ENCODE data around the gene ATP5F1D. TPM values are rescaled to one million over a fixed set of nuclear protein-coding genes. Genes with fewer than 3 reads are reported as not detected.

ATP5F1D gene
- total and polyA plus RNA-seq, 11 donors, result 201 to 1,034 (median 459) TPM

DNA sequence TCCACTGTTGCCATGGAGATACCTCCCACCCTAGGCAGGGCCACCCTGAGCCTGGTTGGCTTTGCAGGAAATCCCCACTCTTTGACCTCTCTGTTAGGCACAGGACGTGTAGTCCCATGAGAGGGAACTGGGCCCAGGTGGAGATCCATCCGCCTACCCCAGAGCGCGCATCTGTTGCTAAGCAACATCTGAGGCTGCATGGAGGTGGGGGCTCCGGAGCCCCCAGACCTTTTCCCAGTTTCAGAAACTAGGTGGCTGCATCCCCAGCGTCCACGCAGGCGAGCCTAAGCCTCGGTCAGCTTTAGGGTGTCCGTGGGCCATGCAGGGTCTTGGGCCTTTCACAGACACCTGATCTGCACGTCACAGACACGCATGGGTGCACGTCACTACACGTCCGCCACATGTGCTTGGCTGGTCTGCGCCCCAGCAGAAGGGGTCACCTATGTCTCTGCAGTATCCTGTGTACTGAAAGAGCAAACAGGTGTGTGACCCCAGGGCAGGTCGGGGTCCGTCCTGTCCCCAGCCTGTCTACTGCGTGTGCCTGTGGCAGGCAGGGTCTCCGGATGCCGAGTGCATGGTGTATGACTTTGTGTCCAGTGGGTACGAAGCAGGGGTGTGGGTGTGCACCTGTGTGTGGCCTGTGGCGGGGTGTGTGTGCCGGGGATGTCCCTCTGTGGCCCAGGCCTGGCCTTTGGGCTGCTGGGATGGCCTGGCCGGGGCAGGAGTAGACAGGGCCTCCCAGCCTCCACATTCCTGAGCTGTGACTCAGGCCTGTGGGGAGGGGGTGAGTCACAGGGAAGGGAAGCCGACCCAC is 23.5 kb downstream of the ATP5F1D start:
- peak overlapping the region; percentile 43 to 96 (median 92) for H3K27ac ChIP-seq
- 67 to 73% (median 71%) methylated on average over 18 to 26 of the region's 26 CpGs for WGBS, 4 donors
- peaks cover 0 to 2% (median 0%) of the 10 kb centered on the region in 9 donors for H3K36me3 ChIP-seq
- no peak for TF ChIP-seq POLR2A (IDR thresholded peaks at IDR 0.05)
- TF ChIP-seq, protein P1, sequence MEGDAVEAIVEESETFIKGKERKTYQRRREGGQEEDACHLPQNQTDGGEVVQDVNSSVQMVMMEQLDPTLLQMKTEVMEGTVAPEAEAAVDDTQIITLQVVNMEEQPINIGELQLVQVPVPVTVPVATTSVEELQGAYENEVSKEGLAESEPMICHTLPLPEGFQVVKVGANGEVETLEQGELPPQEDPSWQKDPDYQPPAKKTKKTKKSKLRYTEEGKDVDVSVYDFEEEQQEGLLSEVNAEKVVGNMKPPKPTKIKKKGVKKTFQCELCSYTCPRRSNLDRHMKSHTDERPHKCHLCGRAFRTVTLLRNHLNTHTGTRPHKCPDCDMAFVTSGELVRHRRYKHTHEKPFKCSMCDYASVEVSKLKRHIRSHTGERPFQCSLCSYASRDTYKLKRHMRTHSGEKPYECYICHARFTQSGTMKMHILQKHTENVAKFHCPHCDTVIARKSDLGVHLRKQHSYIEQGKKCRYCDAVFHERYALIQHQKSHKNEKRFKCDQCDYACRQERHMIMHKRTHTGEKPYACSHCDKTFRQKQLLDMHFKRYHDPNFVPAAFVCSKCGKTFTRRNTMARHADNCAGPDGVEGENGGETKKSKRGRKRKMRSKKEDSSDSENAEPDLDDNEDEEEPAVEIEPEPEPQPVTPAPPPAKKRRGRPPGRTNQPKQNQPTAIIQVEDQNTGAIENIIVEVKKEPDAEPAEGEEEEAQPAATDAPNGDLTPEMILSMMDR (IDR thresholded peaks at IDR 0.05), result no peak
- no peaks in the 10 kb centered on the region for H3K9me3 ChIP-seq
- peaks cover 10 to 73% (median 65%) of the 10 kb centered on the region in 12 donors for H3K4me1 ChIP-seq
- ATAC-seq (peak in 2 of 4 donors; percentile 12 to 16), DNase-seq (peak; percentile 75 to 87 (median 82))
- intact Hi-C loops (cut with DNase I), result no loop called here
- H3K27me3 ChIP-seq, result no peaks in the 10 kb centered on the region
- H3K4me3 ChIP-seq, result peak overlapping the region in 6 of 12 donors; percentile 1 to 63 (median 56)

DNA sequence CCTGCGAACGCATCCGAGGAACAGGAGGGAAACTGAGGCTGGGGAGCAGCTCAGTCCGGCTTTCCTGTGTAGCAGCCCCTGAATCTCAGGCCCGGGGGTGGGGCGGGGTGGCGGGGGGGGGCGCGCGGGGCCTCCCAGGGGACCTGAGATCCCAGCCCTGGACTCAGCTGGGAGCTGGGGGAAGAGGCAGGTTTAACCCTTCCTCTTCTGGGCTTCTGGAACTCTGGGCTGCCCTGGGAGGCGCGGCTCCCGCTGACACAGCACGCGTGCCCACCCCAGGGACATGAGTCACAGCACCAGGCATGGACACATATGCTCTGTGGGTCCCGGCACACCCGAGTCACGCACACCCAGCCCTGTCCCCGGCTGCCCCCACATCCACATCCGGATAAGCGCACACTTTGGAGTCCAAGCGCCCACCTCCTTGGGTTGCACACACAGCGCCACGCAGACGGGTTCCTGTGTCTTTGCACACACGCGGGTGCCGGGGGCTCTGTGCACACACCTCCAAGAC is 24.1 kb downstream of the ATP5F1D start:
- Histone ChIP-seq H3K4me1 (peaks cover 8 to 73% (median 65%) of the 10 kb centered on the region in 12 donors), H3K27me3 (no peaks in the 10 kb centered on the region), H3K9me3 (no peaks in the 10 kb centered on the region), H3K36me3 (peaks cover 0 to 8% (median 4%) of the 10 kb centered on the region in 9 donors), H3K27ac (peak overlapping the region; percentile 43 to 96 (median 92)), H3K4me3 (peak overlapping the region; percentile 2 to 66 (median 56))
- TF ChIP-seq POLR2A (IDR thresholded peaks at IDR 0.05), result no peak
- TF ChIP-seq, protein P1 (IDR thresholded peaks at IDR 0.05), result no peak
- peak; percentile 68 to 89 (median 80) for DNase-seq
- WGBS, 4 donors, result 18 to 34% (median 26%) methylated on average over 10 to 28 of the region's 28 CpGs
- intact Hi-C loops (cut with DNase I), result loop anchor here in 4 of 10 donors (1.0 to 2.0 kb wide), 3 partner anchors 16 to 21 kb away; no protein-coding TSS in a partner anchor
- peak in 3 of 4 donors; percentile 0 to 8 (median 8) for ATAC-seq

DNA sequence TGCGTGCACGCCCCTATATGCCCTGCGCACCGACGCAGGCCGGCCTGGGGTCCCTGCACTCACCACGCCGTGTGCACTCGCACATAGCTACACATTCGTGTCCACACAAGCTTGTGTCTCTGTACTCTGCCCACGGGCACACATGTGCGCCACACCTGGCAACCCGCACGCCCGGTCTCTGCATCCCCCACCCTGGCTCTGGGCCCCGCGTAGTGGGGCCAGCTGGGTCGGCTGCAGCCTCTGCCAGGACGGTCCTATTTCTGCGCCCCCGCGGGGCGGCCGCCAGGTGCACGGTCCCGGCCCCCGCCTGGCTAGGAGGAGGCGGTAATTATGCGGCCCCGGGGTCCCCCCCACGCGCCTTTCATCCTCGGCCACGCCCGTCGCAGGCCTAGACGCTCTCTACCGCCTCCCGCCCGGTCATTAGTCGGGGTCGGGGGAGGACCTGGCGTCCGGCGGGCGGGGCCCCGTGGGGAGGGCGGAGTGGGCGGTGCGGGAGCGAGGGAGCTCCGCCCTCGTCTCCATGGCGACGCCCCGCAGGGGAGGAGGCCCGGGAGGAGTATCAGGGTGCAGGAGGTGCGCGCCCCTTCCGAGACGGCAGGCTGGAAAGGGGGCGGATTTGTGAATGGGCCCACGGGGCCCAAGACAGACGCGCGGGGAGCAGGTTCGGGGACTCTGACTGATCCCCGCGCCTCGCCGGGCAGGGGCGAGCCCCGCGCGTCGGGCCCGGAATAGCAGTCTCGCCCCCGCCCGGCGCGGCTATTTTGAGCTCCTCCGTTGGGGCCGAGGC is 24.8 kb downstream of the ATP5F1D start:
- H3K27me3 ChIP-seq, result no peaks in the 10 kb centered on the region
- H3K9me3 ChIP-seq, result no peaks in the 10 kb centered on the region
- peaks cover 12 to 76% (median 69%) of the 10 kb centered on the region in 12 donors for H3K4me1 ChIP-seq
- DNase-seq (peak; percentile 91 to 97 (median 91)), ATAC-seq (peak; percentile 4 to 56 (median 54))
- peak overlapping the region; percentile 43 to 96 (median 92) for H3K27ac ChIP-seq
- peak overlapping the region; percentile 2 to 66 (median 56) for H3K4me3 ChIP-seq
- intact Hi-C loops (cut with DNase I), result loop anchor here in 4 of 10 donors (1.0 to 2.0 kb wide), 3 partner anchors 17 to 22 kb away; no protein-coding TSS in a partner anchor
- H3K36me3 ChIP-seq, result peaks cover 0 to 15% (median 11%) of the 10 kb centered on the region in 9 donors
- TF ChIP-seq, protein P1 (IDR thresholded peaks at IDR 0.05), result no peak
- no peak for TF ChIP-seq POLR2A (IDR thresholded peaks at IDR 0.05)
- 2 to 11% (median 4%) methylated on average over 26 to 84 of the region's 84 CpGs for WGBS, 4 donors
